Stomach (tissue), 4 donors: ENCODE data around the gene DNAJC5G.

ENCODE experiments used
- EP300 ChIP-seq: sonication (generic); formaldehyde crosslinking; IDR thresholded peaks from one replicate; pipeline ENCODE4 v1.6.1; 2017; ENCODE audit warnings: antibody characterized with exemption
- POLR2A ChIP-seq, 4 donors: fragments of 450-650 bp; IDR thresholded peaks; one replicate each; pipeline ENCODE4 v1.6.1; 2016; ENCODE audit warnings: antibody characterized with exemption in 4 of 4, control low read depth in 2 of 4, mild to moderate bottlenecking in 1 of 4, moderate library complexity in 1 of 4
- POLR2AphosphoS5 ChIP-seq, 3 donors: sonication (generic); formaldehyde crosslinking; IDR thresholded peaks; one replicate each; pipeline ENCODE4 v1.6.1; 2016; ENCODE audit warnings: antibody characterized with exemption in 3 of 3
- TF ChIP-seq, protein P1 (sequence below), 7 experiments: fragments of 450-650 bp in 4 of 7; fragments of 200-600 bp in 3 of 7; sonication (generic) in 3 of 7; IDR thresholded peaks; one replicate each; pipeline ENCODE4 v1.5.1; 2016 to 2019; ENCODE audit warnings: antibody characterized with exemption in 7 of 7, control low read depth in 2 of 7, mild to moderate bottlenecking in 1 of 7

DNA sequence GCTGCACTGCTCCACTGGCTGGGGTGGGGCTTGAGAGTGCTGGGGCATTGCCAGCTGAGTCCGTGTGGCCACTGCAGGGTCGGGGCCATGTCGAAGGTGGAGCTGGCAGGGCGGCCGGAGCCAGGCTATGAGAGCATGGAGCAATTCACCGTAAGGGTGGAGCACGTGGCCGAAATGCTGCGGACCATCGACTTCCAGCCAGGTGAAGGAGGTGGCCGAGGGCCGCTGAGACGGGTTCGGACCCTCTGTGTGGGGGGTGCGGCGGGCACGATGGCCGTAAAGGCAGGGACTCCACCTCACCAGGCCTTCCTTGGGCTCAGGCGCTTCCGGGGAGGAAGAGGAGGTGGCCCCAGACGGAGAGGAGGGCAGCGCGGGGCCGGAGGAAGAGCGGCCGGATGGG is 30.9 kb downstream of the DNAJC5G start:
- TF ChIP-seq, protein P1, sequence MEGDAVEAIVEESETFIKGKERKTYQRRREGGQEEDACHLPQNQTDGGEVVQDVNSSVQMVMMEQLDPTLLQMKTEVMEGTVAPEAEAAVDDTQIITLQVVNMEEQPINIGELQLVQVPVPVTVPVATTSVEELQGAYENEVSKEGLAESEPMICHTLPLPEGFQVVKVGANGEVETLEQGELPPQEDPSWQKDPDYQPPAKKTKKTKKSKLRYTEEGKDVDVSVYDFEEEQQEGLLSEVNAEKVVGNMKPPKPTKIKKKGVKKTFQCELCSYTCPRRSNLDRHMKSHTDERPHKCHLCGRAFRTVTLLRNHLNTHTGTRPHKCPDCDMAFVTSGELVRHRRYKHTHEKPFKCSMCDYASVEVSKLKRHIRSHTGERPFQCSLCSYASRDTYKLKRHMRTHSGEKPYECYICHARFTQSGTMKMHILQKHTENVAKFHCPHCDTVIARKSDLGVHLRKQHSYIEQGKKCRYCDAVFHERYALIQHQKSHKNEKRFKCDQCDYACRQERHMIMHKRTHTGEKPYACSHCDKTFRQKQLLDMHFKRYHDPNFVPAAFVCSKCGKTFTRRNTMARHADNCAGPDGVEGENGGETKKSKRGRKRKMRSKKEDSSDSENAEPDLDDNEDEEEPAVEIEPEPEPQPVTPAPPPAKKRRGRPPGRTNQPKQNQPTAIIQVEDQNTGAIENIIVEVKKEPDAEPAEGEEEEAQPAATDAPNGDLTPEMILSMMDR (IDR thresholded peaks at IDR 0.05), result no peak
- TF ChIP-seq POLR2A (IDR thresholded peaks at IDR 0.05), result no peak
- no peak for TF ChIP-seq POLR2AphosphoS5 (IDR thresholded peaks at IDR 0.05)
- no peak for TF ChIP-seq EP300
